H1 (cell line): ENCODE measurements around the gene AHR. TPM values are rescaled to one million over a fixed set of nuclear protein-coding genes. Genes with fewer than 3 reads are reported as not detected.

ENCODE experiments used
- CTCF ChIA-PET: fragments of 300-600 bp; sonication (Branson Sonifier 250); formaldehyde crosslinking; loops from one replicate; lab custom pipeline; 2021; ENCODE audit not compliant: partially characterized antibody; lab: Charles Lee
- POLR2A ChIA-PET: fragments of 300-600 bp; sonication (Branson Sonifier 250); formaldehyde crosslinking; loops from one replicate; lab custom pipeline; 2021; ENCODE audit warnings: inconsistent platforms; ENCODE audit not compliant: partially characterized antibody; lab: Charles Lee
- DNase-seq, 2 experiments: peaks; one replicate each; pipeline versions ENCODE4 v3.0.0 to v3.0.0-alpha.2; 2010 to 2022; ENCODE audit warnings: low spot score in 2 of 2, low read depth in 1 of 2, mixed read lengths in 1 of 2
- FAIRE-seq: peaks from 2 replicates; lab custom pipeline; 2011; peaks lifted over from hg19 to GRCh38; lab: Jason Lieb, UNC
- H2AFZ ChIP-seq: 2 replicates; pipeline ENCODE4 v1.8.1; 2012; ENCODE audit warnings: low read length, inconsistent platforms
- H2AK5ac ChIP-seq: 2 replicates; pipeline ENCODE4 v1.6.1; 2013; ENCODE audit warnings: low read depth, low read length
- H2BK120ac ChIP-seq: replicated peaks from 2 replicates; pipeline ENCODE3; 2013; ENCODE audit warnings: low read depth, low read length, inconsistent platforms
- H2BK12ac ChIP-seq: 2 replicates; pipeline ENCODE4 v1.6.1; 2013; ENCODE audit warnings: low read depth, low read length
- H2BK15ac ChIP-seq: 2 replicates; pipeline ENCODE4 v1.6.1; 2013; ENCODE audit warnings: low read length
- H2BK20ac ChIP-seq: 2 replicates; pipeline ENCODE4 v1.6.1; 2013; ENCODE audit warnings: low read length
- H2BK5ac ChIP-seq: 2 replicates; pipeline ENCODE4 v1.6.1; 2013; ENCODE audit warnings: low read depth, low read length
- H3K14ac ChIP-seq: 2 replicates; pipeline ENCODE4 v1.6.1; 2013; ENCODE audit warnings: inconsistent platforms; ENCODE audit not compliant: insufficient read length
- H3K18ac ChIP-seq: 2 replicates; pipeline ENCODE4 v1.6.1; 2013; ENCODE audit warnings: low read length; ENCODE audit errors: extremely low read depth
- H3K23ac ChIP-seq: 2 replicates; pipeline ENCODE4 v1.6.1; 2013; ENCODE audit warnings: inconsistent platforms; ENCODE audit not compliant: insufficient read length
- H3K23me2 ChIP-seq: 2 replicates; pipeline ENCODE4 v1.6.1; 2013; ENCODE audit warnings: low read depth, low read length
- H3K27ac ChIP-seq: 2 replicates; pipeline ENCODE4 v1.6.1; 2011; ENCODE audit warnings: low read depth, low read length, inconsistent platforms
- H3K27me3 ChIP-seq, 4 experiments: replicated peaks in 1 of 4; 1 replicate in 1 of 4; 2 replicates in 3 of 4; pipeline versions ENCODE4 v1.6.1 to v1.8.1; 2011 to 2013; ENCODE audit warnings: low read length in 3 of 4, mild to moderate bottlenecking in 3 of 4, inconsistent platforms in 2 of 4, mixed read lengths in 2 of 4, moderate library complexity in 1 of 4; ENCODE audit not compliant: control insufficient read depth in 3 of 4, insufficient read depth in 3 of 4; ENCODE audit errors: extremely low read depth in 1 of 4
- H3K36me3 ChIP-seq, 4 experiments: 2 replicates each; pipeline versions ENCODE4 v1.6.1 to v1.8.1; 2011 to 2013; ENCODE audit warnings: mild to moderate bottlenecking in 4 of 4, low read length in 3 of 4, moderate library complexity in 2 of 4, control low read depth in 1 of 4, inconsistent platforms in 1 of 4; ENCODE audit not compliant: insufficient read depth in 4 of 4, control insufficient read depth in 2 of 4
- H3K4ac ChIP-seq: replicated peaks from 2 replicates; pipeline ENCODE3; 2013; ENCODE audit warnings: low read length, low read depth, mixed read lengths, inconsistent platforms; ENCODE audit not compliant: insufficient read length
- H3K4me1 ChIP-seq, 4 experiments: replicated peaks in 1 of 4; 1 replicate in 1 of 4; 2 replicates in 3 of 4; pipeline versions ENCODE4 v1.6.1 to v1.8.1; 2011 to 2013; ENCODE audit warnings: low read length in 3 of 4, inconsistent platforms in 2 of 4, mixed read lengths in 1 of 4; ENCODE audit not compliant: insufficient read depth in 4 of 4, control insufficient read depth in 3 of 4
- H3K4me2 ChIP-seq, 2 experiments: 2 replicates each; pipeline versions ENCODE4 v1.6.1 to v1.8.1; 2011 to 2013; ENCODE audit warnings: low read depth in 2 of 2, low read length in 2 of 2, control low read depth in 1 of 2, inconsistent platforms in 1 of 2, mild to moderate bottlenecking in 1 of 2; ENCODE audit not compliant: insufficient read depth in 1 of 2
- H3K4me3 ChIP-seq, 4 experiments: fragments of 200-600, 300-600 bp in 1 of 4; sonication (generic), shearing (Covaris generic), sonication (Bioruptor Twin) in 1 of 4; 2 replicates each; pipeline versions ENCODE4 v1.5.1 to v1.8.1; 2011 to 2016; ENCODE audit warnings: low read length in 4 of 4, low read depth in 3 of 4, control low read depth in 2 of 4, inconsistent platforms in 2 of 4, mild to moderate bottlenecking in 2 of 4, mixed read lengths in 1 of 4, moderate library complexity in 1 of 4; ENCODE audit not compliant: insufficient read depth in 2 of 4; ENCODE audit errors: extremely low read depth in 1 of 4
- H3K56ac ChIP-seq: replicated peaks from 2 replicates; pipeline ENCODE3; 2013; ENCODE audit warnings: low read depth, mild to moderate bottlenecking, mixed read lengths, low read length, inconsistent platforms; ENCODE audit not compliant: insufficient read length
- H3K79me1 ChIP-seq: 2 replicates; pipeline ENCODE4 v1.6.1; 2013; ENCODE audit warnings: low read depth, low read length, control low read depth
- H3K79me2 ChIP-seq, 2 experiments: 2 replicates each; pipeline versions ENCODE4 v1.6.1 to v1.8.1; 2012 to 2013; ENCODE audit warnings: low read length in 2 of 2, mild to moderate bottlenecking in 2 of 2, inconsistent platforms in 1 of 2; ENCODE audit not compliant: insufficient read depth in 2 of 2, control insufficient read depth in 1 of 2
- H3K9ac ChIP-seq, 4 experiments: replicated peaks in 1 of 4; 1 replicate in 1 of 4; 2 replicates in 3 of 4; pipeline versions ENCODE4 v1.6.1 to v1.8.1; 2011 to 2013; ENCODE audit warnings: low read depth in 3 of 4, low read length in 3 of 4, control low read depth in 2 of 4, mild to moderate bottlenecking in 2 of 4, moderate library complexity in 2 of 4, inconsistent platforms in 1 of 4; ENCODE audit errors: extremely low read depth in 1 of 4
- H3K9me3 ChIP-seq, 2 experiments: 2 replicates each; pipeline versions ENCODE4 v1.6.1 to v1.8.1; 2012 to 2013; ENCODE audit warnings: mild to moderate bottlenecking in 2 of 2, moderate library complexity in 2 of 2, control low read depth in 1 of 2, inconsistent platforms in 1 of 2, low read depth in 1 of 2, low read length in 1 of 2, mixed read lengths in 1 of 2; ENCODE audit not compliant: insufficient read depth in 2 of 2
- H4K20me1 ChIP-seq, 2 experiments: replicated peaks in 1 of 2; 2 replicates each; pipeline versions ENCODE3 to v1.8.1; 2011 to 2013; ENCODE audit warnings: inconsistent platforms in 2 of 2, low read length in 2 of 2, mild to moderate bottlenecking in 1 of 2; ENCODE audit not compliant: insufficient read depth in 2 of 2, control insufficient read depth in 1 of 2
- H4K5ac ChIP-seq: 2 replicates; pipeline ENCODE4 v1.6.1; 2013; ENCODE audit warnings: low read length, low read depth, mixed read lengths, inconsistent platforms; ENCODE audit not compliant: insufficient read length
- H4K8ac ChIP-seq: 2 replicates; pipeline ENCODE4 v1.8.0; 2013; ENCODE audit warnings: mild to moderate bottlenecking, moderate library complexity, low read length, inconsistent platforms; ENCODE audit not compliant: insufficient read depth; ENCODE audit errors: extremely low read depth
- H4K91ac ChIP-seq: replicated peaks from 2 replicates; pipeline ENCODE3; 2013; ENCODE audit warnings: low read length, mixed read lengths, inconsistent platforms; ENCODE audit not compliant: insufficient read length
- EP300 ChIP-seq, 2 experiments: IDR thresholded peaks; 1 replicate in 1 of 2; 2 replicates in 1 of 2; pipeline ENCODE4 v1.6.1; 2011 to 2012; ENCODE audit warnings: low read depth in 2 of 2, low read length in 2 of 2, mild to moderate bottlenecking in 2 of 2, borderline replicate concordance in 1 of 2, inconsistent platforms in 1 of 2, moderate library complexity in 1 of 2
- GTF2F1 ChIP-seq: IDR thresholded peaks from 2 replicates; pipeline ENCODE4 v1.6.1; 2012; ENCODE audit warnings: low read depth, low read length, improper control_type of control experiment, borderline replicate concordance
- JUND ChIP-seq: IDR thresholded peaks from 2 replicates; pipeline ENCODE4 v1.6.1; 2011; ENCODE audit warnings: mild to moderate bottlenecking, improper control_type of control experiment, low read length
- MAX ChIP-seq: IDR thresholded peaks from 2 replicates; pipeline ENCODE4 v1.6.1; 2012; ENCODE audit warnings: inconsistent platforms
- NANOG ChIP-seq: IDR thresholded peaks from 2 replicates; pipeline ENCODE4 v1.6.1; 2011; ENCODE audit warnings: low read length, low read depth, mild to moderate bottlenecking, inconsistent platforms; ENCODE audit not compliant: insufficient read depth, poor library complexity, severe bottlenecking
- SP1 ChIP-seq: IDR thresholded peaks from 2 replicates; pipeline ENCODE4 v1.6.1; 2011; ENCODE audit warnings: low read depth, low read length
- SUZ12 ChIP-seq: fragments of 200-600 bp; sonication (generic); IDR thresholded peaks from 2 replicates; pipeline ENCODE4 v1.6.1; 2012; ENCODE audit warnings: mild to moderate bottlenecking, inconsistent platforms, low read length, moderate library complexity, mixed read lengths
- TCF12 ChIP-seq: IDR thresholded peaks from 2 replicates; pipeline ENCODE4 v1.6.1; 2011; ENCODE audit warnings: low read depth, mild to moderate bottlenecking, low read length
- WGBS, 2 experiments: shearing (Covaris generic) in 1 of 2; methylation state at CpG; one replicate each; pipeline versions ENCODE4 v1.1.6 to v1.1.7; 2013 to 2015; ENCODE audit warnings: low lambda C conversion rate in 2 of 2, mixed read lengths in 2 of 2, inconsistent platforms in 1 of 2, low coverage in 1 of 2, missing lambda C conversion rate in 1 of 2; ENCODE audit not compliant: insufficient replicate concordance in 2 of 2, insufficient coverage in 1 of 2, insufficient read length in 1 of 2; ENCODE audit errors: extremely low coverage in 1 of 2, missing lambda C conversion rate in 1 of 2; 5-methylcytosine and 5-hydroxymethylcytosine counted together
- polyA plus RNA-seq, 7 experiments: library from polyadenylated mRNA; depleted of rRNA in 3 of 7; stranded (reverse) in 5 of 7; unstranded in 2 of 7; fragments of >200 nt in 5 of 7; fragments of 200-250 nt in 2 of 7; gene quantifications; 1 replicate in 5 of 7; 2 replicates in 1 of 7; 4 replicates in 1 of 7; pipeline versions ENCODE4 v1.2.1 to v1.2.3, GENCODE V29; 2011 to 2013; ENCODE audit warnings: missing spikeins in 2 of 7, mixed read lengths in 2 of 7
- total RNA-seq: library from RNA; stranded (reverse); fragmentation: NEBNext Ultra II Directional; extraction: Animal tissue kit (Norgen Biotek cat#: 25700); gene quantifications from 2 replicates; pipeline ENCODE4 v1.2.1, GENCODE V29; 2021
- TF ChIP-seq, protein P1 (sequence below): IDR thresholded peaks from 2 replicates; pipeline ENCODE4 v1.6.1; 2011; ENCODE audit warnings: low read depth, mild to moderate bottlenecking, low read length; ENCODE audit not compliant: insufficient read depth

The AHR gene
- total and polyA plus RNA-seq, 2 of the 8 experiments (the other 6 are each of a cell fraction or from before 2014, with no cell fraction given): 1.4 to 9.7 TPM

- FAIRE-seq (no peak), DNase-seq (no peak)
- no peak overlapping the region for H4K91ac ChIP-seq
- no peak overlapping the region for H3K9ac ChIP-seq
- no peak overlapping the region for H3K27ac ChIP-seq
- no peak overlapping the region for H2BK20ac ChIP-seq
- H3K9me3 ChIP-seq: no peaks in the 10 kb centered on the region
- no peak overlapping the region for H2BK12ac ChIP-seq
- no peaks in the 10 kb centered on the region for H4K20me1 ChIP-seq
- no peak overlapping the region for H3K4ac ChIP-seq
- peaks cover 0 to 5% (median 3%) of the 10 kb centered on the region in 4 experiments; a peak in 4 of 7 replicates for H3K4me1 ChIP-seq
- H3K4me3 ChIP-seq: no peak overlapping the region
- POLR2A ChIA-PET: no interaction called here
- H3K56ac ChIP-seq: no peak overlapping the region
- no peak overlapping the region for H2AK5ac ChIP-seq
- no peaks in the 10 kb centered on the region for H3K27me3 ChIP-seq
- H3K14ac ChIP-seq: no peak overlapping the region
- H3K18ac ChIP-seq: no peak overlapping the region
- H3K23ac ChIP-seq: no peak overlapping the region
- no peak overlapping the region for H2BK5ac ChIP-seq
- no peak overlapping the region for H4K5ac ChIP-seq
- H3K4me2 ChIP-seq: no peak overlapping the region
- CTCF ChIA-PET: no interaction called here
- no peak overlapping the region for H2AFZ ChIP-seq
- no peaks in the 10 kb centered on the region for H3K79me1 ChIP-seq
- no peak overlapping the region for H2BK120ac ChIP-seq
- no peak overlapping the region for H2BK15ac ChIP-seq
- WGBS, 2 experiments: 86% methylated on average over 2 of the region's 2 CpGs; no CpG with 5 or more reads in 1 of the 2 experiments
- H3K36me3 ChIP-seq: peaks cover 0 to 11% (median 4%) of the 10 kb centered on the region in 4 experiments; a peak in 5 of 8 replicates
- no peaks in the 10 kb centered on the region for H3K23me2 ChIP-seq
- no peak overlapping the region for H4K8ac ChIP-seq
- TF ChIP-seq, protein P1, sequence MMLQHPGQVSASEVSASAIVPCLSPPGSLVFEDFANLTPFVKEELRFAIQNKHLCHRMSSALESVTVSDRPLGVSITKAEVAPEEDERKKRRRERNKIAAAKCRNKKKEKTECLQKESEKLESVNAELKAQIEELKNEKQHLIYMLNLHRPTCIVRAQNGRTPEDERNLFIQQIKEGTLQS: no peak
- TF ChIP-seq NANOG: no peak
- no peak for TF ChIP-seq SP1
- no peak for TF ChIP-seq TCF12
- no peak for TF ChIP-seq SUZ12
- TF ChIP-seq JUND: no peak
- TF ChIP-seq GTF2F1: no peak
- no peak for TF ChIP-seq EP300 (IDR thresholded peaks at IDR 0.05; ENCODE audit: borderline replicate concordance in 1 of 2, low read depth in 2 of 2, low read length in 2 of 2)
- no peak for TF ChIP-seq MAX
- TF ChIP-seq, all 59 proteins: peak for 0
- 0 out of 4 replicates have a peak, but pooled peaks cover 0 to 3% of the 10 kb centered on the region in 2 experiments for H3K79me2 ChIP-seq
These were observed 44.3 kb downstream of the AHR start for GRCh38 chr7:17342756-17343155.
